HL-60/S4 (cell line): Measurements from ENCODE around the gene APOC4.
"Not testable (repeated sequence)": the region's sequence is repeated elsewhere in the genome, so short reads cannot be mapped to it uniquely, and the experiment has no call there.

Experiments
- in situ Hi-C: fragments of 300-500 bp; cut with MboI; formaldehyde crosslinking; loops from 2 replicates; pipeline ENCODE4 v1.14.3; 2022; ENCODE audit warnings: low sequenced_read_pairs

APOC4 gene

GRCh38 chr19:44914433-44915206 is 27.4 kb upstream of the APOC4 start, which contains the start of gene APOC1:
Gene APOC1, plus strand, starts transcription at chr19:44914608. Its CDS starts 284 bp downstream, at chr19:44914892.
- in situ Hi-C loops, result loop anchor here (5.0 kb wide), 1 partner anchor 33 kb away; the partner anchor contains the start of gene APOC2

GRCh38 chr19:44924243-44924725 is 17.8 kb upstream of the APOC4 start:
- in situ Hi-C loops, result no loop called here

- in situ Hi-C loops, result no loop called here
These were observed 16.7 kb upstream of the APOC4 start for GRCh38 chr19:44925114-44925891.

DNA sequence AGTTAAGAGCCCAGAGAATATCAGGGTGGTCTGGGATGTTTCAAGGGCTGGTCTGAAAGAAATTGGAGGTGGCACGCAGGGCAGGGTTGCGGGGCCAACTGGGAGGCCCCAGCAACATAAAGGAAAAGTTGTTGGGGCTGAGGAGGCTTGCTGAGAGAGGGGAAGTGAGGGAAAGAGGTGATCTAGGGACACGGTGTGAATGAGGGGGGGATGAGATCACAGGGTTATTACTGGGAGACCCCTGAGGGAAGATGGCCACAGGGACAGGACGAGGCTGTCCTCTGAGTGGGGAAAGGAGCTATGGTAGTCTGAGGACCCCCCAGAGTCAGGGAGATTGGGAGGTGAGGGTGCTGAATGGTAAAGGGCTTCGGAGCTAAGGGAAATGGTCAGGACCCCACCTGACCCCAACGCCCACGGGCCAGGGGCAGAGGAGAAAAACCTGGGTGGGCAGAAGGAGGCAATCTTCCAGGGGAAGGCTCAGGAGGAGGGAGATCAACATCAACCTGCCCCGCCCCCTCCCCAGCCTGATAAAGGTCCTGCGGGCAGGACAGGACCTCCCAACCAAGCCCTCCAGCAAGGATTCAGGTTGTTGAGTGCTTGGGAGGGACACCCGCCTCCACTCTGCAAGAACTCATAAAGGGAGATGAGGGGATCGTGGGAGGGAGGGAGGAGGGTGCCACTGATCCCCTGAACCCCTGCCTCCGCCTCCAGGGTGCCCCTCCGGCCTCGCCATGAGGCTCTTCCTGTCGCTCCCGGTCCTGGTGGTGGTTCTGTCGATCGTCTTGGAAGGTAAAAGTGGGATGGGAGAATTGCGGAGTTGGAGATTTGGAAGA is 15.6 kb upstream of the APOC4 start:
- in situ Hi-C loops, result not testable (repeated sequence)

DNA sequence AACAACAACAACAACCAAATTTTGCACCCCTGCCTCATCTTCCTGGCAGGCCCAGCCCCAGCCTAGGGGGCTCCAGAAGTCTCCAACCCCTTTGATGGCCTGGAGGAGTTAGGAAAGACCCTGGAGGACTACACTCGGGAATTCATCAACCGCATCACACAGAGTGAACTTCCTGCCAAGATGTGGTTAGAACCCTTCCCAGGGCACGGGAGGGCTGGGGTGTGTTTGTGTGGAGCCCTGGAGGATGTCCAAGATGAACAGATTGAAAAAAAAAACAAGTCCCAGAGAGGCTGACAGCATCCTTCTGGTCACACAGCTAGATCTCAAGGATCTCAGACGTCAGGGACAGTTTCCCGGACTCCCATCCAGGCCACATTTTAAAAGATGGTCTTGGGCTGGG is 14.3 kb upstream of the APOC4 start:
- in situ Hi-C loops, result no loop called here

GRCh38 chr19:44930088-44930487 is 11.9 kb upstream of the APOC4 start:
- in situ Hi-C loops, result no loop called here

DNA sequence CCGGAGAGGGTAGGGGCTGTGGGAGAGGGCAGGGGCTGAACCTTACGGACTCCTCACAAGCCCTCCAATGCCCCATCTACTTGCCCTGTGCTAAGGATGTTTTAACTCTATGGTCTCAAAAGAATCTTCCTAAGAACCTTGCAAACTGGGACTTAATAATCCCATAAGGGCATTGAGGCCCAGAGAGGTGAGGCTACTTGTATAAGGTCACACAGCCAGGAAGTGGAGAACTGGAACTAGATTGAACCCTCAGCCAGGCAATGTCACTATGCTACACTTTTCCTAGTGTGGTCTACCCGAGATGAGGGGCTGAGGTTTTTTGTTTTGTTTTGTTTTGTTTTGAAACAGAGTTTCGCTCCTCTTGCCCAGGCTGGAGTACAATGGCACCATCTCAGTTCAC is 10.5 kb upstream of the APOC4 start:
- in situ Hi-C loops, result no loop called here

- in situ Hi-C loops, result no loop called here
These were observed 2.4 kb upstream of the APOC4 start for GRCh38 chr19:44939668-44940067.

GRCh38 chr19:44943801-44944249 is 1.8 kb downstream of the APOC4 start:
- in situ Hi-C loops, result no loop called here

GRCh38 chr19:44947041-44947581 is 5.1 kb downstream of the APOC4 start:
- in situ Hi-C loops, result loop anchor here (5.0 kb wide), 1 partner anchor 35 kb away; the partner anchor contains the start of gene APOC1

- in situ Hi-C loops, result loop anchor here (5.0 kb wide), 1 partner anchor 36 kb away; the partner anchor contains the start of gene APOC1
These were observed 6.2 kb downstream of the APOC4 start for GRCh38 chr19:44948237-44948636.

DNA sequence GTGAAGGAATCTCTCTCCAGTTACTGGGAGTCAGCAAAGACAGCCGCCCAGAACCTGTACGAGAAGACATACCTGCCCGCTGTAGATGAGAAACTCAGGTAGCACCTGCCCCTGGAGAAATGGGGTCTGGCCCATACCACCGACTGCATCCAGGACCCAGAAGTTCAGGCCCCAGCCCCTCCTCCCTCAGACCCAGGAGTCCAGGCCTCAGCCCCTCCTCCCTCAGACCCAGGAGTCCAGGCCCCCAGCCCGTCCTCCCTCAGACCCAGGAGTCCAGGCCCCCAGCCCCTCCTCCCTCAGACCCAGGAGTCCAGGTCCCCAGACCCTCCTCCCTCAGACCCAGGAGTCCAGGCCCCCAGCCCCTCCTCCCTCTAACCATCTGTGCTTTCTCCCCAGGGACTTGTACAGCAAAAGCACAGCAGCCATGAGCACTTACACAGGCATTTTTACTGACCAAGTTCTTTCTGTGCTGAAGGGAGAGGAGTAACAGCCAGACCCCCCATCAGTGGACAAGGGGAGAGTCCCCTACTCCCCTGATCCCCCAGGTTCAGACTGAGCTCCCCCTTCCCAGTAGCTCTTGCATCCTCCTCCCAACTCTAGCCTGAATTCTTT is 6.8 kb downstream of the APOC4 start:
- in situ Hi-C loops, result loop anchor here (5.0 kb wide), 1 partner anchor 37 kb away; the partner anchor contains the start of gene APOC1

- in situ Hi-C loops, result loop anchor here (5.0 kb wide), 1 partner anchor 37 kb away; the partner anchor contains the start of gene APOC1
These were observed 7.5 kb downstream of the APOC4 start for GRCh38 chr19:44949550-44949949.

GRCh38 chr19:44951179-44952159 is 9.4 kb downstream of the APOC4 start:
- in situ Hi-C loops, result no loop called here

DNA sequence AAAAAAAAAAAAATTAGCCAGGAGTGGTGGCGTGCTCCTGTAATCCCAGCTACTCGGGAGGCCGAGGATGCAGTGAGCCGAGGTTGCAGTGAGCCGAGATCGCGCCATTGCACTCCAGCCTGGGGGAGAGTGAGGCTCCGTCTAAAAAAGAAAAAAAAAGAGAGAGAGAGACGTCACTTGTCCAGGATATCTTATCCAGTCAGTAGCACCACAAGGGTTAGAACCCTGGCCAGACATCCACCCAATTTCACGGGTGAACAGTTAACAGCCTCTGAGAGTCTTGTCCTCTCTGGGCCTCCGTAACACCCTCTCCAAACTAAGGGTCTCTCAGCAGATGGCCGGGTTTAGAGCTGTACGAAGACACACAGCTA is 12.2 kb downstream of the APOC4 start:
- in situ Hi-C loops, result no loop called here

GRCh38 chr19:44954649-44955504 is 12.8 kb downstream of the APOC4 start, which contains the start of gene CLPTM1:
Gene CLPTM1, plus strand, starts transcription at chr19:44955380. Its CDS starts 16 bp downstream, at chr19:44955396.
- in situ Hi-C loops, result no loop called here
